ENCODE data around the gene TMEM254.
A peak's percentile ranks its signal among the peaks of the same experiment; 100 is the strongest.
"Not testable (repeated sequence)": the region's sequence is repeated elsewhere in the genome, so short reads cannot be mapped to it uniquely, and the experiment has no call there.

TMEM254 gene

GRCh38 chr10:80057171-80057570 is 21.3 kb upstream of the TMEM254 start:
- H3K36me3 ChIP-seq (ENCODE audit: insufficient read depth, low read length): no peaks in the 10 kb centered on the region; the same call in 1 of the 2 replicates
- H3K4me1 ChIP-seq (ENCODE audit: insufficient read depth, low read length): no peaks in the 10 kb centered on the region
- no peaks in the 10 kb centered on the region for H3K9me3 ChIP-seq (ENCODE audit: control insufficient read depth, insufficient read depth, low read length)
- no peak overlapping the region for H3K9ac ChIP-seq (ENCODE audit: low read depth, low read length)

- Histone ChIP-seq H3K9ac (ENCODE audit: low read depth, low read length) (no peak overlapping the region), H3K9me3 (ENCODE audit: control insufficient read depth, insufficient read depth, low read length) (peaks cover 12% of the 10 kb centered on the region), H3K4me1 (ENCODE audit: insufficient read depth, low read length) (no peaks in the 10 kb centered on the region), H3K36me3 (ENCODE audit: insufficient read depth, low read length) (no peaks in the 10 kb centered on the region)
Measured at GRCh38 chr10:80064120-80064886, 14.2 kb upstream of the TMEM254 start.

GRCh38 chr10:80066809-80067208 is 11.7 kb upstream of the TMEM254 start:
- Histone ChIP-seq H3K9ac (ENCODE audit: low read depth, low read length) (no peak overlapping the region), H3K9me3 (ENCODE audit: control insufficient read depth, insufficient read depth, low read length) (peaks cover 12% of the 10 kb centered on the region), H3K36me3 (ENCODE audit: insufficient read depth, low read length) (no peaks in the 10 kb centered on the region), H3K4me1 (ENCODE audit: insufficient read depth, low read length) (0 out of 2 replicates have a peak, but pooled peaks cover 4% of the 10 kb centered on the region)

DNA sequence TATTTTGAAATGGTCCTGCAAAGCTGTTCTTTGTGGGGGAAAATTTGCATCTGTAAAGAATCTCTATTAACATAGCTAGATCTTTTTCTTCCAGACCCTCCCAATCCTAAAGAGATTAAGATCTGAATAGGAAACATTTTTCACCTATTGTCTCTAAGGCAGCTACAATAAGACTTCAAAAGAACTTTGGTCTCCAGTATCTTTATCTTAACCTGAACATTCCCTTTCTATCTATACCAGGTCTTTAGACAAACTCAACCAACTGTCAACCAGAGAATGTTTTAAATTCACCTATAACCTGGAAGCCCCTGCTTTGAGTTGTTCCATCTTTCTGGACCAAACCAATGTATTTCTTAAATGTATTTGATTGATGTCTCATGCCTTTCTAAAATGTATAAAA is 10.6 kb upstream of the TMEM254 start:
- H3K36me3 ChIP-seq (ENCODE audit: insufficient read depth, low read length); H3K9ac ChIP-seq (ENCODE audit: low read depth, low read length); H3K4me1 ChIP-seq (ENCODE audit: insufficient read depth, low read length): not testable (repeated sequence)
- H3K9me3 ChIP-seq (ENCODE audit: control insufficient read depth, insufficient read depth, low read length): peaks cover 12% of the 10 kb centered on the region

DNA sequence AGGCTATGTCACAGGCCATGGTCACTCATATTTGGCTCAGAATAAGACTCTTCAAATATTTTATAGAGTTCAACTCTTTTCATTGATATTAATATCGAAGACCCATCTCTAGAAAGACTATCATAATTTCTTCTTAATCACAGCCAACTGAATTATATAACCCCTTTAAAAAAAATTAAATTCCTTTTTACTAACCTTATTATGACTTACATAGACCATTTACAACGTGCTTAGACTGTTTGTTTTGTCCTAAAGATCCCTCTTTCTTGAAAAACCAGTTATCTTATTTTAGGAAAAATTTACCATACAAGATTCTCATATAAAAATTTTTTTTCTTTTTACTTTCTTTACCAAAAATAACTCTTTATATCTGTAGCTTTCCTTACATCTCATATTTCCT is 10.2 kb upstream of the TMEM254 start:
- H3K4me1 ChIP-seq (ENCODE audit: insufficient read depth, low read length): 0 out of 2 replicates have a peak, but pooled peaks cover 4% of the 10 kb centered on the region
- no peak overlapping the region for H3K9ac ChIP-seq (ENCODE audit: low read depth, low read length)
- peaks cover 12% of the 10 kb centered on the region for H3K9me3 ChIP-seq (ENCODE audit: control insufficient read depth, insufficient read depth, low read length)
- H3K36me3 ChIP-seq (ENCODE audit: insufficient read depth, low read length): no peaks in the 10 kb centered on the region

- Histone ChIP-seq H3K4me1 (ENCODE audit: insufficient read depth, low read length) (0 out of 2 replicates have a peak, but pooled peaks cover 4% of the 10 kb centered on the region), H3K36me3 (ENCODE audit: insufficient read depth, low read length) (no peaks in the 10 kb centered on the region), H3K9ac (ENCODE audit: low read depth, low read length) (no peak overlapping the region), H3K9me3 (ENCODE audit: control insufficient read depth, insufficient read depth, low read length) (peaks cover 14% of the 10 kb centered on the region)
Measured at GRCh38 chr10:80070057-80070456, 8.4 kb upstream of the TMEM254 start.

DNA sequence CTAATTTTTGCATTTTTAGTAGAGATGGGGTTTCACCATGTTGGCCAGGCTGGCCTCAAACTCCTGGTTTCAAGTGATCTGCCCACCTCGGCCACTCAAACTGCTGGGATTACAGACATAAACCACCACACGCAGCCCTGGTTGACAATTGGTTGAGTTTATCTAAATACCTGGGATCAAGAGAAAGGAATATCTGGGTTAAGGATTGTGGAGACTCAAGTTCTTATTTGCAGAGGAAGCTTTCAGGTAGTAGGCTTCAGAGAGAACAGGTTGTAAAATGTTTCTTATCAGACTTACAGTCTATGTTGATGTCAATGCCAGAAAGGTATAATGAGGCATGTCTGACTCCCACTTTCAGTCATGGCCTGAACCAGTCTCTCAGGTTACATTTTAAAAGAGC is 5.9 kb upstream of the TMEM254 start:
- H3K9ac ChIP-seq (ENCODE audit: low read depth, low read length): no peak overlapping the region

DNA sequence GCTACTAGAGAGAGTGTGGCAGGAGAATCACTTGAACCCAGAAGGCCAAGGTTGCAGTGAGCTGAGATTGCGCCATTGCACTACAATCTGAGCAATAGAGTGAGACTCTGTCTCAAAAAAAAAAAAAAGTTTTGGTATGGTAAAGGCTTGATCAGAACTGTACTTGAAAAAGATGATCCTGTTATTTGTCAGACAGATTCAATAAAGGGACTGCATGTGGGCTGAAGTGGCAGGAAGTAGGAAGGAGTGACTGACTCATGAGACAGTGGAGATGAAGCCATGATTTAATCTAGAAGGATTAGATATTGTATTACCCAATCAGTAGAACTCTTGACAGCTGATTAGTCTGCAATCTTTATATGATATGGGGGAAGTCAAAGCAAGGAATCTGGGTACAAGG is 2.7 kb upstream of the TMEM254 start:
- H3K36me3 ChIP-seq (ENCODE audit: insufficient read depth, low read length): no peaks in the 10 kb centered on the region
- H3K9ac ChIP-seq (ENCODE audit: low read depth, low read length): no peak overlapping the region
- peaks cover 2% of the 10 kb centered on the region; the same call in 1 of the 2 replicates for H3K9me3 ChIP-seq (ENCODE audit: control insufficient read depth, insufficient read depth, low read length)
- peaks cover 2% of the 10 kb centered on the region; the same call in 1 of the 2 replicates for H3K4me1 ChIP-seq (ENCODE audit: insufficient read depth, low read length)

More for the DNA sequence above, 5.9 kb upstream of the TMEM254 start:
- H3K36me3 ChIP-seq (ENCODE audit: insufficient read depth, low read length): no peaks in the 10 kb centered on the region
- 0 out of 2 replicates have a peak, but pooled peaks cover 4% of the 10 kb centered on the region for H3K4me1 ChIP-seq (ENCODE audit: insufficient read depth, low read length)
- H3K9me3 ChIP-seq (ENCODE audit: control insufficient read depth, insufficient read depth, low read length): peaks cover 8% of the 10 kb centered on the region

DNA sequence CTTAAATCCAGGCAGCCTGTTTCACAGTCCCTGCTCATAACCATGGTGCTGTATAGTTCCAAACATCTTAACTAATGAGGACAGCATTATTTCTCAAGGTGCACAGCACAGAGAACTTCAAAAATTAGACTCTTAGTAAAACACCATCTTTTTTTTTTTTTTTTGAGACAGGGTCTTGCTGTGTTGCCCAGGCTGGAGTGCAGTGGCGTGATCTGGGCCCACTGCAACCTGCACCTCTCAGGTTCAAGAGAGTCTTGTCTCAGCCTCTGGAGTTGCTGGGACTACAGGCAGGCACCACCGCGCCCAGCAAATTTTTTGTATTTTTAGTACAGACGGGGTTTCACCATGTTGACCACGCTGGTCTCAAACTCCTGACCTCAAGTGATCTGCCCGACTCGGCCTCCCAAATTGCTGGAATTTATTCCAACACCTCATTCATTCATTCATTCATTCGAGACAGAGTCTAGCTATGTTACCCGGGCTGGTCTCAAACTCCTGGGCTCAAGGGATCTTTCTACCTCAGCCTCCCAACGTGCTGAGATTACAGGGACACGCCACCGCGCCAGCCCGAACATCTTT is 507 bp upstream of the TMEM254 start:
- H3K9me3 ChIP-seq (ENCODE audit: control insufficient read depth, insufficient read depth, low read length): peaks cover 2% of the 10 kb centered on the region; the same call in 1 of the 2 replicates
- peaks cover 10% of the 10 kb centered on the region for H3K4me1 ChIP-seq (ENCODE audit: insufficient read depth, low read length)
- no peaks in the 10 kb centered on the region for H3K36me3 ChIP-seq (ENCODE audit: insufficient read depth, low read length)
- peak overlapping the region; percentile 96 for H3K9ac ChIP-seq (ENCODE audit: low read depth, low read length)

DNA sequence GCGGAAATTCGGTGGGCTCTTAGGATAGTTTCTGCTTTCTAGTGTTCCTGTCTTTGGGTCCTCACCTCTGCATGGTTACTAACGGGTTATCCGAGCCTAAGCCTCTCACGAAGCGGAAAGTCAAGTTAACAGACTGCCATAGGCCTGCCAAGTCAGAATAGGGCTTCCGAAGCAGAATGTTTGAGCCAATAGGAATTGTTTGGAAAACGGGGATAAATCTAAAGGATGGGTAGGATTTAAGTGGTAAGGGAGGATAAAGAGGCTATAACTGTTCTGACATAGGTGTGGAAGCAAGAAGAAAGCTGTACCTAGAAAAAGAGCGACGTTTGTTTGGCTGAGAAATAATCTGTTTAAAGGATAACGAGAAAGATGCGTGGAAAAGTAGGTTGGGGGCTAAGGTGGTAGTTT is 851 bp downstream of the TMEM254 start:
- Histone ChIP-seq H3K4me1 (ENCODE audit: insufficient read depth, low read length) (peaks cover 10% of the 10 kb centered on the region), H3K9ac (ENCODE audit: low read depth, low read length) (peak overlapping the region; percentile 96), H3K9me3 (ENCODE audit: control insufficient read depth, insufficient read depth, low read length) (peaks cover 2% of the 10 kb centered on the region; the same call in 1 of the 2 replicates), H3K36me3 (ENCODE audit: insufficient read depth, low read length) (no peaks in the 10 kb centered on the region)

GRCh38 chr10:80081026-80081425 is 2.6 kb downstream of the TMEM254 start:
- Histone ChIP-seq H3K9ac (ENCODE audit: low read depth, low read length) (no peak overlapping the region), H3K36me3 (ENCODE audit: insufficient read depth, low read length) (no peaks in the 10 kb centered on the region), H3K9me3 (ENCODE audit: control insufficient read depth, insufficient read depth, low read length) (no peaks in the 10 kb centered on the region), H3K4me1 (ENCODE audit: insufficient read depth, low read length) (peaks cover 10% of the 10 kb centered on the region)

DNA sequence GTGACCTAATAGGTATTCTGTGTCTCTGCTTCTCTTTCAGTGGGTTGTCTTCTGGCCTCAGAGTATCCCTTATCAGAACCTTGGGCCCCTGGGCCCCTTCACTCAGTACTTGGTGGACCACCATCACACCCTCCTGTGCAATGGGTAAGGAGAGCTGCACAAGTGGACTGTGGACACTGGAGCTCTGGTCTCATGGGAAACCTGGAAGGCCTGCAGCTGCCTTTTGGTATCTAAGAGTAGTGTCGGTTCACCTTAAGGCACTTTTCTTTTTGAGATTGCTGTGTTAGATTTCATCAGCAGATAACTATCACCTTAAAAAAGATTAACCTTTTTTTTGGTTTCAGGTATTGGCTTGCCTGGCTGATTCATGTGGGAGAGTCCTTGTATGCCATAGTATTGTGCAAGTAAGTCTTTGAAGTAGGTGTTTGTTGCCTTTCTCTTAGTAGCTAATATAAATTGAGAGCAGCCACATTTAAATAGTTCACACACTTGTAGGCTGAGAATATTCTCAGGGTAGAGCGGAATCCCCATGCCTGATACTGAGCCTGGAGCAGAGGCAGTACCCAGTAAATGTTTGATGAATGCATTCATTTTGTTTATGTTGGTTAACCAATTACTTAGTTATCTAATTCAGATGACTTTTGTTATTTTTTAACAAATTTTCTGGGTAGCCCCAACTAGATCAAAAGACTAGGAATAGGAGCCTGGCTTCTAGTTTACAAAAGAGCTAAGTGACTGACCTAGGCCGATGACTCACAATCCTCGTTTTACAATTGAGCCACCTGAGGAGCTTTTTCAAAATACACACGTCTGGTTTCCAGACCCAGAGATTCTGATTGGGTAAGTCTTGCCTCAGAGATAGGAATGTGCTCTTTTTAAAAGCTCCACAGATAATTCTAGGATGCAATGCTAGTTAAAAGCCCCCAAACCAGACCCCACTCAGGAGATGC is 3.6 kb downstream of the TMEM254 start:
- H3K9me3 ChIP-seq (ENCODE audit: control insufficient read depth, insufficient read depth, low read length): no peaks in the 10 kb centered on the region

DNA sequence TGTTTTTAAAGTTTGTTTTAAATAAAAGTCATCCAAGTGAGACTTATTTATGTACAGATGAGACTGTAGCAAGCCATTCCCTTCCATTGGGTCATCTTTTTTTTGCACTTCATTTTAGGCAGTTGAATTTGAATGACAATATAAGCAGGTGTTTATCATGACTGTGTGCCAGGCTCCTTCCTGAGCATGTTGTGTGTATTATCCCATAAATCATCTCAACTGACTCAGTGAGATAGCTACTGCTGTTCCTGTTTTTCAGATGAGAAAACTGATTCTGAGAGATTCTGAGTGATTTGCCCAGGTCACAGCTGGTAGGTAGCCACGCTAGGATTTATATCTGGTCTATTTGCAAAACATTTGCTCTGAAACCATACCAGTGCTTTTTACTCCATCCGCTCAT is 11.7 kb downstream of the TMEM254 start:
- H3K9ac ChIP-seq (ENCODE audit: low read depth, low read length): no peak overlapping the region

More for the DNA sequence above, 3.6 kb downstream of the TMEM254 start:
- H3K36me3 ChIP-seq (ENCODE audit: insufficient read depth, low read length): no peaks in the 10 kb centered on the region
- peaks cover 10% of the 10 kb centered on the region for H3K4me1 ChIP-seq (ENCODE audit: insufficient read depth, low read length)
- H3K9ac ChIP-seq (ENCODE audit: low read depth, low read length): no peak overlapping the region; the same call in 1 of the 2 replicates

DNA sequence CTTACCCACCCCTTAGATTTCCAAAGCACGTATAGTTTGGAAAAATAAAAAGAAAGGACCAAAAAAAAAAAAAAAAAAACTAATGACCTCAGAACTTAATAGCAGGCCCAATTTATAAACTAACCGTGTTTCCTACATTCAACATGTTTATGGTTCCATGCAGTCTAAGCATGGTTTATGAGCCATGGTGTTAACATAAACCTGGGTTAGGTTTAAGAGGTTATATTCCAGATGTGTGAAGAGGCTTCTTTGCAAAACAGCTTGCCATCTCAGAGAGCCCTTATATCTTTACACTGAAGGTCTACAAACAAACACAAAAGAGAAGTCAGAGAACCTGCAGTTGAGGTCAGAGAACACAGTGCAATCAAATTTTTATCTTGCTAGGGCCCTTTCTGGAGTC is 15.8 kb downstream of the TMEM254 start:
- Histone ChIP-seq H3K9ac (ENCODE audit: low read depth, low read length) (no peak overlapping the region), H3K36me3 (ENCODE audit: insufficient read depth, low read length) (no peaks in the 10 kb centered on the region), H3K4me1 (ENCODE audit: insufficient read depth, low read length) (no peaks in the 10 kb centered on the region), H3K9me3 (ENCODE audit: control insufficient read depth, insufficient read depth, low read length) (no peaks in the 10 kb centered on the region)

More for the DNA sequence above, 11.7 kb downstream of the TMEM254 start:
- Histone ChIP-seq H3K9me3 (ENCODE audit: control insufficient read depth, insufficient read depth, low read length) (no peaks in the 10 kb centered on the region), H3K36me3 (ENCODE audit: insufficient read depth, low read length) (no peaks in the 10 kb centered on the region), H3K4me1 (ENCODE audit: insufficient read depth, low read length) (no peaks in the 10 kb centered on the region)
